ENCODE results near the gene KIRREL2. TPM values are rescaled to one million over a fixed set of nuclear protein-coding genes. Genes with fewer than 3 reads are reported as not detected.

Gene KIRREL2
- total RNA-seq, 1 experiment from 2014 or later = 3.1 TPM

DNA sequence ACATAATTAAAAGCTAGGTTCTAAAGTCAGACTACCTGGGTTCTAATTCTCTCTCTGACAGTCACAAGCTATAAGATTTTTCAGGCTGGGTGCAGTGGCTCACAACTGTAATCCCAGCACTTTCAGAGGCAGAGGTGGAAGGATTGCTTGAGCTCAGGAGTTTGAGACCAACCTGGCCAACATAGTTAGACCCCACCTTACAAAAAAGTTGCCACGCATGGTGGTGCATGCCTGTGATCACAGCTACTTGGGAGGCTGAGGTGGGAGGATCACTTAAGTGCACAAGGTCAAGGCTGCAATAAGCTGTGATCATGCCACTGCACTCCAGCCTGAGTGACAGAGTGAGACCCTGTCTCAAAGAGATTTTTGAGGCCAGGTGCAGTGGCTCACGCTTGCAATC is 37.6 kb downstream of the KIRREL2 start:
- H3K23me2 ChIP-seq (ENCODE audit: insufficient read length, low read depth, low read length, poor library complexity, severe bottlenecking) = peaks cover 6% of the 10 kb centered on the region
- H3K23ac ChIP-seq (ENCODE audit: insufficient read length, low read depth, low read length) = no peak overlapping the region
- H3K4ac ChIP-seq (ENCODE audit: low read depth, low read length) = no peak overlapping the region
- H3K14ac ChIP-seq (ENCODE audit: insufficient read depth, low read length) = no peak overlapping the region
- no peaks in the 10 kb centered on the region for H4K20me1 ChIP-seq (ENCODE audit: control insufficient read depth, insufficient read depth, insufficient read length)
- WGBS (ENCODE audit: extremely low coverage, insufficient read length, low lambda C conversion rate) = no CpG with 5 or more reads among the region's 2 CpGs
- H2BK120ac ChIP-seq (ENCODE audit: low read depth, low read length, poor library complexity, severe bottlenecking) = no peak overlapping the region
- H3K79me1 ChIP-seq (ENCODE audit: insufficient read depth, low read depth, low read length, poor library complexity, severe bottlenecking) = peaks cover 3% of the 10 kb centered on the region
- Mint-ChIP-seq H3K4me1 (peaks cover 0 to 7% of the 10 kb centered on the region in 2 experiments; a peak in 2 of 4 replicates), H3K27ac (no peak overlapping the region), H3K4me3 (no peak overlapping the region), H3K36me3 (ENCODE audit: insufficient read depth in 1 of 3, low read depth in 3 of 3) (peaks cover 27 to 66% (median 61%) of the 10 kb centered on the region in 3 experiments), H3K9me3 (no peaks in the 10 kb centered on the region), H3K27me3 (ENCODE audit: low read depth) (no peaks in the 10 kb centered on the region)
- no peaks in the 10 kb centered on the region for H3K4me1 ChIP-seq (ENCODE audit: insufficient read depth, low read length)
- no peak overlapping the region for H3T11ph ChIP-seq (ENCODE audit: low read length)
- DNase-seq = no peak
- no peak overlapping the region for H3K56ac ChIP-seq (ENCODE audit: insufficient read length, low read depth, low read length)
- no peak overlapping the region for H3K18ac ChIP-seq (ENCODE audit: insufficient read length, low read depth, low read length)
- H4K8ac ChIP-seq (replicated peaks; ENCODE audit: insufficient read length, low read depth, low read length) = no peak overlapping the region
- no peak overlapping the region for H2BK12ac ChIP-seq (ENCODE audit: insufficient read length, low read depth, low read length)
- no peak overlapping the region for H4K91ac ChIP-seq (ENCODE audit: insufficient read length, low read depth, low read length)
- no peak overlapping the region for H3K9ac ChIP-seq (ENCODE audit: extremely low read depth, insufficient read length, low read length)
- TF ChIP-seq, protein P1, sequence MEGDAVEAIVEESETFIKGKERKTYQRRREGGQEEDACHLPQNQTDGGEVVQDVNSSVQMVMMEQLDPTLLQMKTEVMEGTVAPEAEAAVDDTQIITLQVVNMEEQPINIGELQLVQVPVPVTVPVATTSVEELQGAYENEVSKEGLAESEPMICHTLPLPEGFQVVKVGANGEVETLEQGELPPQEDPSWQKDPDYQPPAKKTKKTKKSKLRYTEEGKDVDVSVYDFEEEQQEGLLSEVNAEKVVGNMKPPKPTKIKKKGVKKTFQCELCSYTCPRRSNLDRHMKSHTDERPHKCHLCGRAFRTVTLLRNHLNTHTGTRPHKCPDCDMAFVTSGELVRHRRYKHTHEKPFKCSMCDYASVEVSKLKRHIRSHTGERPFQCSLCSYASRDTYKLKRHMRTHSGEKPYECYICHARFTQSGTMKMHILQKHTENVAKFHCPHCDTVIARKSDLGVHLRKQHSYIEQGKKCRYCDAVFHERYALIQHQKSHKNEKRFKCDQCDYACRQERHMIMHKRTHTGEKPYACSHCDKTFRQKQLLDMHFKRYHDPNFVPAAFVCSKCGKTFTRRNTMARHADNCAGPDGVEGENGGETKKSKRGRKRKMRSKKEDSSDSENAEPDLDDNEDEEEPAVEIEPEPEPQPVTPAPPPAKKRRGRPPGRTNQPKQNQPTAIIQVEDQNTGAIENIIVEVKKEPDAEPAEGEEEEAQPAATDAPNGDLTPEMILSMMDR (conservative IDR thresholded peaks at IDR 0.05) = no peak
- no peak overlapping the region for H3K4me2 ChIP-seq (ENCODE audit: insufficient read depth, insufficient read length, low read length)
- H3K27me3 ChIP-seq (ENCODE audit: insufficient read depth, low read length) = no peaks in the 10 kb centered on the region
- H2BK20ac ChIP-seq (ENCODE audit: low read depth, low read length, poor library complexity, severe bottlenecking) = no peak overlapping the region
- H4K5ac ChIP-seq (ENCODE audit: insufficient read length, low read depth, low read length) = no peak overlapping the region
- no peaks in the 10 kb centered on the region for H3K79me2 ChIP-seq (ENCODE audit: insufficient read depth, low read length)
- no peak overlapping the region for H2BK5ac ChIP-seq (ENCODE audit: insufficient read length, low read length)
- no peak overlapping the region for H2AFZ ChIP-seq (ENCODE audit: low read length)
- no peak overlapping the region for H3K27ac ChIP-seq (ENCODE audit: insufficient read length, low read depth, low read length)
- H3K9me3 ChIP-seq (ENCODE audit: control insufficient read depth, low read depth, low read length) = no peaks in the 10 kb centered on the region
- no peak overlapping the region for H2AK5ac ChIP-seq (ENCODE audit: insufficient read length, low read length)
- no peak overlapping the region for H2BK15ac ChIP-seq (ENCODE audit: low read depth, low read length)
